HG02943 (cell line): ENCODE data around the gene BCAT1.
A peak's percentile ranks its signal among the peaks of the same experiment; 100 is the strongest.

ENCODE experiments used
- ATAC-seq: cut with Tn5 transposase; IDR thresholded peaks from one replicate; pipeline ENCODE4 v1.9.1; 2021; ENCODE audit warnings: mild to moderate bottlenecking, low read depth, moderate library complexity; ENCODE audit not compliant: unreplicated experiment

Gene BCAT1

GRCh38 chr12:24948757-24949722 lies at the start of gene BCAT1:
TSS of gene BCAT1 (minus strand) at chr12:24949101. CDS start at chr12:24948932, 169 bp downstream.
- ATAC-seq: peak; percentile 44

GRCh38 chr12:24997970-24998582 lies 49.2 kb upstream of the BCAT1 start:
- peak; percentile 77 for ATAC-seq

GRCh38 chr12:24997496-24997895 lies 48.6 kb upstream of the BCAT1 start:
- no peak for ATAC-seq

GRCh38 chr12:24996820-24997219 lies 47.9 kb upstream of the BCAT1 start:
- no peak for ATAC-seq

- ATAC-seq: no peak
Measured at GRCh38 chr12:24996102-24996797, 47.3 kb upstream of the BCAT1 start.

GRCh38 chr12:24993793-24994192 lies 44.9 kb upstream of the BCAT1 start:
- ATAC-seq: no peak

- ATAC-seq: no peak
Measured at GRCh38 chr12:24991209-24992049, 42.5 kb upstream of the BCAT1 start.

- ATAC-seq: no peak
Measured at GRCh38 chr12:24989216-24989615, 40.3 kb upstream of the BCAT1 start.

GRCh38 chr12:24982250-24982649 lies 33.3 kb upstream of the BCAT1 start:
- ATAC-seq: no peak

- ATAC-seq: no peak
Measured at GRCh38 chr12:24979976-24980730, 31.3 kb upstream of the BCAT1 start.

- ATAC-seq: no peak
Measured at GRCh38 chr12:24979329-24979728, 30.4 kb upstream of the BCAT1 start.

- no peak for ATAC-seq
Measured at GRCh38 chr12:24977711-24978110, 28.8 kb upstream of the BCAT1 start.

- no peak for ATAC-seq
Measured at GRCh38 chr12:24977060-24977459, 28.2 kb upstream of the BCAT1 start.

- no peak for ATAC-seq
Measured at GRCh38 chr12:24975425-24975824, 26.5 kb upstream of the BCAT1 start.

GRCh38 chr12:24974216-24974615 lies 25.3 kb upstream of the BCAT1 start:
- no peak for ATAC-seq

- no peak for ATAC-seq
Measured at GRCh38 chr12:24972078-24972477, 23.2 kb upstream of the BCAT1 start.

- ATAC-seq: no peak
Measured at GRCh38 chr12:24970177-24970576, 21.3 kb upstream of the BCAT1 start.

- ATAC-seq: no peak
Measured at GRCh38 chr12:24966951-24967564, 18.2 kb upstream of the BCAT1 start.

GRCh38 chr12:24964342-24964741 lies 15.4 kb upstream of the BCAT1 start:
- ATAC-seq: no peak
